B cell (primary cell): ENCODE results near the gene SUSD3.

ENCODE experiments used
- EZH2 ChIP-seq: IDR thresholded peaks from 2 replicates; pipeline ENCODE4 v1.6.1; 2012; ENCODE audit warnings: borderline replicate concordance, low read depth, mild to moderate bottlenecking, moderate library complexity, low read length; ENCODE audit not compliant: insufficient read depth, poor library complexity, severe bottlenecking
- TF ChIP-seq, protein P1 (sequence below): fragments of 200-600 bp; IDR thresholded peaks from one replicate; pipeline ENCODE4 v1.8.0; 2022; ENCODE audit warnings: antibody characterized with exemption, mild to moderate bottlenecking

DNA sequence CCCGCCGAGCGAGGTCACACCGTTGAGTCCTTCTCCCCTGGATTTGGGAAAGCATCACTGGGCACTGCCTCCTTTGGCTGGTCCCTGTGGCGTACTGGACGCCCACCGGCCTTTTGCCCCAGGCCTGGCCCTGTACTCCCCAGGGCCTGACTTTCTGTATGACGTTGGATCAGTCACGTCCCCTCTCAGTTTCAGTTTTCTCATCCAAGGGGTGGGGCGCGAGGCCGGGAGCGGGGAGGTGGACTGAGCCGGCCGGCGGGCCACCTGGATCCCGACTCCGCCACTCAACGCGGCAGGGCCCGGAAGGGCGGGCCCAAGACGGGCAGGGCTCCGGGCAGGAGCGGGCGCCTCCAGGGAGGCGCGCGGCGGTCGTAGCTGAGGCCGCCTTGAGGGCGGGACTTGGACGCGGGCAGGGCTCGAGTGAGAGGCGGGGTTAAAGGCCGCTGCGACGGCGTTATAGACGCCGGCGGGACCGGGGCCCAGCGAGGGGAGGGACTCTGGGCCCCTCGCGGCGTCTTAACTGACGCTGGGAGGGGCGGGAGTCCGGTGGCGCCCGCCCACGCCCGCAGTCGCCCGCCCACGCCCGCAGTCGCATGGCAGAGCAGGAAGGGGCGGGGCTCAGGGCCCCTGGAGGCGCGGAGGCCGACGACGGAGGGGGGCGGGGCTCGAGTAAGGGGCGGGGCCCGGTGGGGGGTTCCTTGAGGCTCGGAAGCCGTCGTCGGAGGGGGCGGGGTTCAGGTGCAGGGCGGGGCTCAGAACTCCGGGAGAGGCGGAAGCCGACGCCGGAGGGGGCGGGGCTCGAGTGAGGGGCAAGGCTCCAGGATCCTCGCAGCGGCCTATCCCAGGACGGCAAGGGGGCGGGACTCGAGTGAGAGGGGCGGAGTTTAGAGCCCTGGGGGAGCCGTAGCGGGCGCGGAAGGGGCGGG, 37.0 kb downstream of the SUSD3 start:
- TF ChIP-seq, protein P1, sequence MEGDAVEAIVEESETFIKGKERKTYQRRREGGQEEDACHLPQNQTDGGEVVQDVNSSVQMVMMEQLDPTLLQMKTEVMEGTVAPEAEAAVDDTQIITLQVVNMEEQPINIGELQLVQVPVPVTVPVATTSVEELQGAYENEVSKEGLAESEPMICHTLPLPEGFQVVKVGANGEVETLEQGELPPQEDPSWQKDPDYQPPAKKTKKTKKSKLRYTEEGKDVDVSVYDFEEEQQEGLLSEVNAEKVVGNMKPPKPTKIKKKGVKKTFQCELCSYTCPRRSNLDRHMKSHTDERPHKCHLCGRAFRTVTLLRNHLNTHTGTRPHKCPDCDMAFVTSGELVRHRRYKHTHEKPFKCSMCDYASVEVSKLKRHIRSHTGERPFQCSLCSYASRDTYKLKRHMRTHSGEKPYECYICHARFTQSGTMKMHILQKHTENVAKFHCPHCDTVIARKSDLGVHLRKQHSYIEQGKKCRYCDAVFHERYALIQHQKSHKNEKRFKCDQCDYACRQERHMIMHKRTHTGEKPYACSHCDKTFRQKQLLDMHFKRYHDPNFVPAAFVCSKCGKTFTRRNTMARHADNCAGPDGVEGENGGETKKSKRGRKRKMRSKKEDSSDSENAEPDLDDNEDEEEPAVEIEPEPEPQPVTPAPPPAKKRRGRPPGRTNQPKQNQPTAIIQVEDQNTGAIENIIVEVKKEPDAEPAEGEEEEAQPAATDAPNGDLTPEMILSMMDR = no peak
- TF ChIP-seq EZH2 = no peak
